Fibroblast of skin of left quadriceps (primary cell): ENCODE data around the gene CNOT9.

Experiments used
- DNase-seq, 2 experiments: peaks; one replicate each; pipeline ENCODE4 v3.0.0-alpha.2; 2013; ENCODE audit warnings: low read depth in 2 of 2

The CNOT9 gene

DNA sequence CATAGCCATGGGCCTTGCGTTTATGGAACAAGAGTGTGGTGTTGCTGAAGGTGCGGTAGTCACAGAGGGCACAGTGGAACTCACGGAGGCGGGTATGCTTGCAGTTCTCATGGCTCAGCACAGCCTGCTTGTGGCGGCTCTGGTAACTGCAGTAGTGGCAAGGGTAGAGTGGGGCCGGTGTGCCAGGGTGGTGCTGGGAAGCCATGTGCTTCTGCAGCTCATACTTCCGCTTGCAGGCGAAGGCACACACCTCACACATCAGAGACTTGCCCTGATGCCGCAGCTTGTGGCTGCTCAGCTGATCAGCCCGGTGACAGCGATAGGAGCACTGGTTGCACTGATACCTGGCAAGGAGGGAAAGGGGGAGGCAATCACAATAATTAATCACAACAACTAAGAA, 76.1 kb downstream of the CNOT9 start:
- DNase-seq, result no peak

DNA sequence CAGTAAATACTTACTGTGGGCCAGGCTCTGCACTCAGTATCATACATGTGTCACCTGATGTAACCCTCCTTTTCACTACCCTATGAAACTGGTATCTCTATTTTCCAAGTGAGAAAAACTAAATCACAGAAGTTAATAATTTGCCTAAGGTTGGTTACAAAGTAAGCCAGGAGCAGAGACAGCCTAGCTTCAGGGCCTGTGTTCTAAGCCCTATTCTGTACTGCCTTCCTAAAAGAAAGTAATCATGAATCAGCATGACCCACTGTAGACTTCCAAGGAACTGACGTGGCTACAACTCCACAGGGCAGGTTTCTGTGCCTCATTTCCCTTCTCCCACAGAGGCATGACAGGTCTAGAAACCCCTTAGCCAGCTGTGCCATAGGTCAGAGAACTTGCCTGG, 76.5 kb downstream of the CNOT9 start:
- no peak for DNase-seq
